Activated CD4-positive, alpha-beta T cell treated with anti-CD3 and anti-CD28 coated beads, Interleukin-2, amount 50 U/mL, for 1 hour (primary cell): ENCODE results near the gene RRAS2.
"Not testable (repeated sequence)": the region's sequence is repeated elsewhere in the genome, so short reads cannot be mapped to it uniquely, and the experiment has no call there.

Source experiments
- DNase-seq: peaks from one replicate; pipeline ENCODE4 v3.0.0-alpha.2; 2020

The RRAS2 gene

DNA sequence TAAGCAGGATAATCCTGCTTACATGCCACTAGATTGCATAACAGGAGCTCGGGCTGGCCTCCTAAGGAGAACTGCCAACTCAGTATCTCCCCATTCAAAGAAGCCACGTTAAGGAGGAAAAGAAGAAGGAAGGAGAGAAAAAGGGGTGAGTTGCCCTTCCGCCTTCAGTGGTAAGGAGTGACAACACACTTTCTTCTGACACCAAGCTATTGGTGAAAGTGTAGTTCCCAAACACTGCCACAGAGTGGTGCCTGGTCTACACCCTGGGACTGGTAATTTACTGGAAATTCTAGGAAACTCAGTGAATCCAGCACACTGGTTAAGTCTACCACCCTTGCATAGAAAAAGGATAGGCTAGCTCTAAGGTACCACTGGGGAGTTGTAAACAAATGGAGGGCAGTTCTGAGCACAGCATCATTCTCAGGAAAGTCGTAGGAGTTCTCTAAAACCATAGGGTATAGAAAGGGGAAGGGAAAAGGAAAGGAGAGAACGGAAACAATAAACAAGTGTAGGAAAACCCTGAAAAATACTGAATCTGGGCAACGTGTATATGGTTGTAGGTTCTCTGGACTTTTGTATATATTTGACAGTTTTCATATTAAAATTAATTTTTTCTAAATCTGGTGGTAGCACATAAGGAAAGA lies 58.2 kb downstream of the RRAS2 start:
- DNase-seq: peak; percentile 35

DNA sequence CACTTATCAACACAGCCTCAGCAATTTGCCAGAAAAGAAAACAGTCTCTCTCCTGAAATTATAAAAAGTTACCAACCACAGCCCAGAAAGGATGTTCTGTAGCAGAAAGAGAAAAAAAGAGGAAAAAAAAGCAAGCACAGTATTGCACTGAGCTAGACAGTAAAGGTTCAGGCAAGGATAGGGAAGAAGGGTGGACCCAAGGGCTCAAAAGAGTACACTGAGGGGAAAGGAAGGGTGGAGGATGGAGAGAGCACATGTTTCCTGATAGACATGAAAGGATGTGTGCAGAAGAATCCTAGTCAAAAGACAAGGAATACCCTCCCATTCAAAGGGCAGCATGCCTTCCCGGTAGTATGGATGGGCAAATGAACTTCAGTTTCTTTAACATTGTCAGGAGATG lies 59.1 kb downstream of the RRAS2 start:
- no peak for DNase-seq

DNA sequence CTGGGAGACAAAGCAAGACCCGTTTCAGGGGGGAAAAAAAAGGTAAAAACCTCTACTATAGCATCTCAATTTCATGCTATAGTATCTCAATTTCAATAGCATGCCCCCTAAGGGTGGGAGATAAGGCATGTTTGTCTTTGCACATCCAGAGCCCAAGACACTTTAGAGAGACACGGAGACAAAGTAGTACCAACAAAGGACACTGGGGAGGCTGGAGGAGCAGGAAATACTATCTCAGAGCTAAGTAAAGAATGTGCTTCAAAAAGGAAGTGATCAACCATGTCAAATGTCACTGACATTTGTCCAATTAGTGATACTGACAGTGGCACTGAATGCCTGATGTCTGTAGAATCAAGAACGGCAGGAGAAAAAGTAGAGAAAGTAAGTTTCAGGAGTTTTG lies 68.6 kb downstream of the RRAS2 start:
- no peak for DNase-seq

- DNase-seq: no peak
These were observed 70.6 kb downstream of the RRAS2 start for GRCh38 chr11:14288189-14288935.

DNA sequence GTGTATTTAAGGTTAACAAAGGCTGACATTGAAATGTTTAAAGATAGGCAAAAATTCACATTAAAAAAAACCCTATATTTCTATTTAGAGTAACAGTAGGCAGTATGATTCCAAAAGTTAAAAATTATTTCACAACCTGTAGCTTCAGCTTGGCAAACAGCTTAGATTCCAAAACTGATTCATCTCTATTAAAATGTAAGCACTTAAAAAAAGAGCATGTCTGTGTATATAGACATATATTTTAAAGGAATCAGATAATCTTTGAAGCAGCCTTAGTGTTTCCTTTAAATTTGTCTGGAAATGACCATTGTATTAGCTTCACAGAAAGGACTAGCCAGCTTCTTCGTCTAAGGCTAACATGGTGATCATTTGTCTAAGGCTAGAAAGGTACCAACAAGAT lies 80.1 kb downstream of the RRAS2 start:
- not testable (repeated sequence) for DNase-seq

DNA sequence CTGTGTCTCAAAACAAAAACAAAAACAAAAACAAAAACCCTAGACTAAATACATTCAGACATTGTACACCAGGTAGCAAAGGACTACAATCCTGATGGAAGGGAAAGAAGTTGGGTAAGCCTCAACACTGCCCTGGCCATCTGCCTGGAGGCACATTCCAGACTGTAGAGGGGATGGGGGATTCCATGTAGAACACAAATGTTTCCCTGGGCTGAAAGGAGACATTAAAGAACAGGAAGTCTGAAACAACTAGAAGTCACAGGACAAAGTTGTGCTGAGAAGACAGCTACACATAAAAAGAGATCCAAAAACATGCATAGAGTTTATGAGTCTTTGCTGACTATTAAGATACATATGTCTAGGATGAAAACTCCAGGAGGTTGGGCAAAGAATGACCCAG lies 83.9 kb downstream of the RRAS2 start:
- DNase-seq: no peak

DNA sequence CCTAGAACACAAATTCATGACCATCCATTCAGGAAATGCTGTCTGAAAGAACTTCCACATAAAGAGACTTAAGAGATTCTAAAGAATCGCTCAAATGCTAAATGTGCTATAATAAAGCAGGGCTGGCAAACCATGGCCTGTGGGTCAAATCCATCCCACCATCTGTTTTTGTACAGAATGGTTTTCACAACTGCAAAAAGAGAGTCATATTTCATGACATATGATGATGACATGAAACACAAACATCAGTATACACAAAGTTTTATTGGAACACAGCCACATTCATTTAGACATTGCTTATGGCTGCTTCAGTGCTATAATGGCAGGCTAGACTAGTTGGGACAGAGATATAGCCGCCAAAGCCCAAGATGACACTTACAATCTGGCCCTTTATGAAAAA lies 85.1 kb downstream of the RRAS2 start:
- DNase-seq: no peak

- no peak for DNase-seq
These were observed 88.1 kb downstream of the RRAS2 start for GRCh38 chr11:14270690-14271542.

DNA sequence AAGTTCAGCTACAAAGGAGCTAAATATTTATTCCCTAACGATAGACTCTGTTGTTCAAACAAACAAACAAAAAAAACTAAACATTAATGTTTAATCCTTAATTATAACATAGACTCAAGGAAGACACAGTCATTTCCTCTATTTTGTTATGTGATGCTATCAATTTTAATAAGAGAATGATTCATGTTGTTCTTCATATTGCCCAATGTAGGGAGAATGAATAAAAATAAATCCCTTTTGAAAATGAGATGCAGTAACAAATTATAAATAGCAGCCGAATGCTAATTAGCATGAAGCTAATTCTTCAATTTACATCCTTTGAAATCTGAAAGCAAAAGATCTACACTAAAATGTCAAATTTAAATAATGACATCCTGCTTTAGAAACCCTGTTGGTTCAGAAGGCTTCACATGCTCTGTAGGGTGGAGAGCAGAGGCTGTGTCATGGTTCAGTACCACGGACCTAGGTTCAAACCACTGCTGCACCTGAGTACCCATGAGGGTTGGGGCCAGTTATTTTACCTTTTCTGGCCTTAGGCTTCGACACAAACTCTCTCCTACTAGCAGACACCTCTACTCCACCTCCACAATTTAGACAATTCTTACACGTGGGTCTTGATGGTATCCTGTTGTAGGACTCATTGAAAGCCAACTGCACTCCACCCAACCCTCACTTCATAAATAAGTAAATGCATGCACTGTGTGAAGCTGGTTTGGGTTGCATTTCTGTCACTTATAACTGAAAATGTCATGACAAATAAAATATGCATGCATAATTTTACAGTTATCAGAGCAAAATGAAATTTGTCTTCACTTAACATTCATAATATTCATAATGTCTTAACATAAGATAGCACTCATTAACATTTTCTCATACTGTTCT lies 89.0 kb downstream of the RRAS2 start:
- no peak for DNase-seq

DNA sequence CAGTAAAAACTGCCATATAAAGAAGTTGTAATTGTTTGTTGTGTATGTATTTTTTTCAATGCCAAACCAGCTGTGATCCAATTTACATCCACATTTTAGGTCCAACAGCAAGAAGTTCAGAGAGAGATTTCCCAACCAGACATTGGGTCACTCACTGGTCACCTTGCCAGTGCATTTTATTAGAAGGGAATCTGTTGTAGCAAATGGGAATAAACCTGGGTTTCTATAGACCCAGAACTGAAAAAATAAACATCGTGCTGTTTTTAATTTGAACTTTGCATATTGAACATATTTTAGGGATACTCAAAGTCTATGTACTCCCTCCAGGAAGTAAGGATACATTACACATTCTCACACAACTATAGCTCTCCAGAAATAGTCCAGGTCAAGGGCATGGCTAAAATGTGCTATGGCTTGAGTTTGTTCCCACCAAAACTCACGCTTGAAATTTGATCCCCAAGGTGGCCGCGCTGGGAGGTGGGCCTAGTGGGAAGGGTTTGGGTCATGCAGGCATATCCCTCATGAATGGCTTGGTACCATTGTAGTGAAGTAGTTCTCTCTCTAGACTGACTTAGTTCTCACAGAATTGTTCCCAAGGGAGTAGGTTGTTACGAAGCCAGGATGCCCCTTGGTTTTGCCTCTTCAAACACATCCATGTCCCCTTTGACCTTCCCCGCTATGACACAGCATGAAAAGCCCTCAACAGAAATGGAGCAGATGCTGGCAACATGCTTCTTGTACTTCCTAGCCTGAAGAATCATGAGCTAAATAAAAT lies 90.9 kb downstream of the RRAS2 start:
- DNase-seq: no peak

DNA sequence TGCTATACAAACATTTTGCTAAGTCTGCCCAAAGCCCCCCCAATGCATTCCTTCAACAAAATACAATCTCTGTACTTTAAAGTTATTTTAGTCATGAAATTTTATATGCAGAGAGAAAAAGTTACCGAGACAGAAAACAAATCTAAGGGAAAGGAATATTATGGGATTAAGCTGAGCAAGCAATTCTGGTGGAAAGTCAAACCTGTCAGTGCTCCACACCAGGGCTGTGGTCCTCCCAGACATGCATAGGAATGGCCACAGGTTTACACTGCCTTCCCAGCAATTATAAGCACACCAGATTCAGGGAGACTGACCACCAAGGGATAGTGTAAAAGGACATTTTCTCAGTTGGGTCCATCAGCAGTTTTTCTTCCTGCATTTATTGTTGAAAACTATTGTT lies 92.4 kb downstream of the RRAS2 start:
- DNase-seq: no peak

DNA sequence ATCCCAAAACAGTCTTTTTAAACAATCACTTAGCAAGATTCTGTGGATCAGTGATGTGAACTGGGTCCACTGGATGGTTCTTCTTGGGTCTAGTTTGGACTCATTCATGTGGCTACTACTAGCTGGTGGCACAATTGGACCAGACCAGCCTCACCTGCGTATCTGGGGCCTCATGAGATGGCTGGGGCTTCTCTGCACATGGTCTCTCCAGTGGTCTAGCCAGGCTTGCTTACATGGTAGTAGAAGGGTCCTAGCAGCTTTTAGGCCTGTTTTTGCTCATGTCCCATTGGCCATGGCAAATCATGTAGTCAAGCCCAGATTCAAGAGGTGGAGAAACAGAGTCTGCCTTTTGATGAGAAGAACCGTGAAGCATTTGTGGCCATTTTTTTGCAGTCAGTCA lies 94.0 kb downstream of the RRAS2 start:
- no peak for DNase-seq

DNA sequence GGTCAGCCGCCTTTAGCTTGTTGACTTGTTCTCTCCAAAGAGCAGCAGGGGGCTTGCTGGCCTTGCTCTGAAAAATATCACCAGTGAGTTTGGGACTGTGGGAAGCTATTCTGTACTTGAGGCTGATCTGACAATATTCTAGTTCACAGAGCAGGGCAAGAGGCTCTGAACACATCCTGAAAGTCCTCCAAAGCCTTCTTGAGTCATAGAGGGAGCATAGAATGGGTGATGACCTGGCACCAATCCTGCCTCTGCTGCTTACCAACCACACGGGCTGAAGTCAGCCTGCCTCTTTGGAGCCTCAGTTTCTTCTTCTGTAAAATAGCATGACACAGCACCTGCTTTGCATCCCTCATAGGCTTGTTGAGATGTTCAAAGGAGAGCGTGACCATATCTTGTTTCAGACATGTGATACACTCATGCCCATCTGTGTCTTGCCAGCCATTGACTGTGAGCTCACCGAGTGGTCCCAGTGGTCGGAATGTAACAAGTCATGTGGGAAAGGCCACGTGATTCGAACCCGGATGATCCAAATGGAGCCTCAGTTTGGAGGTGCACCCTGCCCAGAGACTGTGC lies 96.6 kb downstream of the RRAS2 start:
- DNase-seq: no peak

DNA sequence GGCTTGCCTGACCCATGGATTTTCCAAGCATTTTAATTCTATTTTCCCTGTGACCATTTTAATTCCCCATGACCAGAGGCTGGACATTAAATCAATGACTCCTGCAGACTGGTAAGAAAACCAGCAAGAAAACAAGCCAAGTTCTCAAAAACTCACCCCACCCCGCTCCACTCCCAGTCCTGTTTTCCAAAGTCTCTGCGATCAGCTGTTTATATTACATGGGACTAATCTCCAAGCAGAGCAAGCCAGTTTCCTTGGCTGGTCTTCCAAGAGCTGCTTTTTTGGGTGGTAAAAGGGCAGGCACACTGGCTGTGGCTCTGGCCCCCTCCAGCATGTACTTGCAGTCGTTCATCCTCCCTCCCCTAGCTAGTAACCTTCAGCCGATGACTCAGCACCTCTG lies 97.9 kb downstream of the RRAS2 start:
- no peak for DNase-seq

- no peak for DNase-seq
These were observed 99.1 kb downstream of the RRAS2 start for GRCh38 chr11:14259878-14260277.

- DNase-seq: no peak
These were observed 99.7 kb downstream of the RRAS2 start for GRCh38 chr11:14259186-14259784.

DNA sequence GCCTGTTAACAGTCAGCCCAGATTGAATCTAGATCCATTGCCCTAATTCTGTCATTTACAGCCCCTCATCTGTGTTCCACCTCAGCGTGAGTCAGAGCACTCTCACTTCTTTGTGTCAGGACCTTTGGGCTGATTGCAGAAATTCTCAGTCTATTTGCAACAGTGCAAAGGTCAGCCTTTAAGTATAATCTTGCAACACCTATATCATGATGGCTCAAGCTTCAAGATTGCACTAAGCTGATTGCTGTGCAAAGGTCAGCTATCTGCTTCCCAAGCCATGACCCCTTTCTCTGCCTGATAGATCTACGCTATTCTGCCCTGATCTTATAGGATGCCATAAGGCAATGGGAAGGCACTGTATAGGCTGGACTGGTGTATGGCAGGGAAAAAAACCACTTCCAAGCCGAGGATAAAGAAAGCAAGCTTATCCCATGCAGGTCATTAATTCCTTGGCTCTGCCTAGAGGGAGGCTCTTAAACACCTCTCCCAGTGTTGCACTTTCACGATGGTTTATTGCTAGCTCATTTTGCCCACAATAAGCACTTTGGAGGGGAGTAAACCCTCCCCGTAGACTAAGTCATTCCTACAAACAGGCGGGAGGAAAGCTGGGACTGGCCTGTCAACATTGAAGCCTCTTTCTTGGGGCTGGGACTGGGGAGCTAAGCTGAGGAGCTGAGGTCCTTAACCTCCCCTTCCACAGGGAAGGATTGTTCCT lies 100.6 kb downstream of the RRAS2 start:
- DNase-seq: no peak

GRCh38 chr11:14255238-14255534 lies 103.8 kb downstream of the RRAS2 start:
- DNase-seq: no peak

- no peak for DNase-seq
These were observed 104.3 kb downstream of the RRAS2 start for GRCh38 chr11:14254533-14255237.

GRCh38 chr11:14253840-14254239 lies 105.1 kb downstream of the RRAS2 start:
- no peak for DNase-seq
